Measurements from ENCODE around the gene FBLN2.

DNA sequence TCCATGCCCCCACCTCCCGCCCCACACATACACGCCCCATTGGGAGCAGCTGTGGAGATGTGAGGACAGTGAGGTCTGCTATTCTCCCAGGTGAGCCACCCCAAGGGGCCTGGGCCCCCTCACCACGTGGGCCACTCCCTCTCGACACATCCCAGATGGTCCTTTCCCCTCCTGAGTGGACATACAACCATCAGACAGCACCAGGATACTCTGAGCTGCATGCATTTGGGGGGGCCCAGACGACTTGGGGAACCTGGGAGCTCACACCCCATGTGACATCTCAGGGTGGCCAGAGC is 17.5 kb downstream of the FBLN2 start:
- TF ChIP-seq, protein P1, sequence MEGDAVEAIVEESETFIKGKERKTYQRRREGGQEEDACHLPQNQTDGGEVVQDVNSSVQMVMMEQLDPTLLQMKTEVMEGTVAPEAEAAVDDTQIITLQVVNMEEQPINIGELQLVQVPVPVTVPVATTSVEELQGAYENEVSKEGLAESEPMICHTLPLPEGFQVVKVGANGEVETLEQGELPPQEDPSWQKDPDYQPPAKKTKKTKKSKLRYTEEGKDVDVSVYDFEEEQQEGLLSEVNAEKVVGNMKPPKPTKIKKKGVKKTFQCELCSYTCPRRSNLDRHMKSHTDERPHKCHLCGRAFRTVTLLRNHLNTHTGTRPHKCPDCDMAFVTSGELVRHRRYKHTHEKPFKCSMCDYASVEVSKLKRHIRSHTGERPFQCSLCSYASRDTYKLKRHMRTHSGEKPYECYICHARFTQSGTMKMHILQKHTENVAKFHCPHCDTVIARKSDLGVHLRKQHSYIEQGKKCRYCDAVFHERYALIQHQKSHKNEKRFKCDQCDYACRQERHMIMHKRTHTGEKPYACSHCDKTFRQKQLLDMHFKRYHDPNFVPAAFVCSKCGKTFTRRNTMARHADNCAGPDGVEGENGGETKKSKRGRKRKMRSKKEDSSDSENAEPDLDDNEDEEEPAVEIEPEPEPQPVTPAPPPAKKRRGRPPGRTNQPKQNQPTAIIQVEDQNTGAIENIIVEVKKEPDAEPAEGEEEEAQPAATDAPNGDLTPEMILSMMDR (IDR thresholded peaks at IDR 0.05; ENCODE audit: low read depth, low read length, missing input control): no peak
- TF ChIP-seq, protein P2, sequence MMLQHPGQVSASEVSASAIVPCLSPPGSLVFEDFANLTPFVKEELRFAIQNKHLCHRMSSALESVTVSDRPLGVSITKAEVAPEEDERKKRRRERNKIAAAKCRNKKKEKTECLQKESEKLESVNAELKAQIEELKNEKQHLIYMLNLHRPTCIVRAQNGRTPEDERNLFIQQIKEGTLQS (IDR thresholded peaks at IDR 0.05): no peak
- TF ChIP-seq JUND (IDR thresholded peaks at IDR 0.05) (no peak), FOXA1 (IDR thresholded peaks at IDR 0.05) (no peak), TAF1 (conservative IDR thresholded peaks at IDR 0.05) (no peak), RAD21 (IDR thresholded peaks at IDR 0.05) (no peak), GABPA (IDR thresholded peaks at IDR 0.05 in 1 of 2, conservative IDR thresholded peaks at IDR 0.05 in 1 of 2) (no peak)
- TF ChIP-seq, protein P3, sequence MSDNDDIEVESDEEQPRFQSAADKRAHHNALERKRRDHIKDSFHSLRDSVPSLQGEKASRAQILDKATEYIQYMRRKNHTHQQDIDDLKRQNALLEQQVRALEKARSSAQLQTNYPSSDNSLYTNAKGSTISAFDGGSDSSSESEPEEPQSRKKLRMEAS (IDR thresholded peaks at IDR 0.05): no peak
- TF ChIP-seq, protein P4, sequence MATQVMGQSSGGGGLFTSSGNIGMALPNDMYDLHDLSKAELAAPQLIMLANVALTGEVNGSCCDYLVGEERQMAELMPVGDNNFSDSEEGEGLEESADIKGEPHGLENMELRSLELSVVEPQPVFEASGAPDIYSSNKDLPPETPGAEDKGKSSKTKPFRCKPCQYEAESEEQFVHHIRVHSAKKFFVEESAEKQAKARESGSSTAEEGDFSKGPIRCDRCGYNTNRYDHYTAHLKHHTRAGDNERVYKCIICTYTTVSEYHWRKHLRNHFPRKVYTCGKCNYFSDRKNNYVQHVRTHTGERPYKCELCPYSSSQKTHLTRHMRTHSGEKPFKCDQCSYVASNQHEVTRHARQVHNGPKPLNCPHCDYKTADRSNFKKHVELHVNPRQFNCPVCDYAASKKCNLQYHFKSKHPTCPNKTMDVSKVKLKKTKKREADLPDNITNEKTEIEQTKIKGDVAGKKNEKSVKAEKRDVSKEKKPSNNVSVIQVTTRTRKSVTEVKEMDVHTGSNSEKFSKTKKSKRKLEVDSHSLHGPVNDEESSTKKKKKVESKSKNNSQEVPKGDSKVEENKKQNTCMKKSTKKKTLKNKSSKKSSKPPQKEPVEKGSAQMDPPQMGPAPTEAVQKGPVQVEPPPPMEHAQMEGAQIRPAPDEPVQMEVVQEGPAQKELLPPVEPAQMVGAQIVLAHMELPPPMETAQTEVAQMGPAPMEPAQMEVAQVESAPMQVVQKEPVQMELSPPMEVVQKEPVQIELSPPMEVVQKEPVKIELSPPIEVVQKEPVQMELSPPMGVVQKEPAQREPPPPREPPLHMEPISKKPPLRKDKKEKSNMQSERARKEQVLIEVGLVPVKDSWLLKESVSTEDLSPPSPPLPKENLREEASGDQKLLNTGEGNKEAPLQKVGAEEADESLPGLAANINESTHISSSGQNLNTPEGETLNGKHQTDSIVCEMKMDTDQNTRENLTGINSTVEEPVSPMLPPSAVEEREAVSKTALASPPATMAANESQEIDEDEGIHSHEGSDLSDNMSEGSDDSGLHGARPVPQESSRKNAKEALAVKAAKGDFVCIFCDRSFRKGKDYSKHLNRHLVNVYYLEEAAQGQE (IDR thresholded peaks at IDR 0.05): no peak
